Esophagus squamous epithelium (tissue), 5 donors: Measurements from ENCODE around the gene ABHD12B. TPM values are rescaled to one million over a fixed set of nuclear protein-coding genes. Genes with fewer than 3 reads are reported as not detected.
"Not testable (repeated sequence)": the region's sequence is repeated elsewhere in the genome, so short reads cannot be mapped to it uniquely, and the experiment has no call there.

Source experiments
- DNase-seq: peaks from one replicate; lab custom pipeline; 2025; lab: John Stamatoyannopoulos, UW
- H3K27ac ChIP-seq, 4 donors: fragments of 200-600 bp; sonication (generic); one replicate each; pipeline ENCODE4 v1.5.1; 2016 to 2019; ENCODE audit warnings: mild to moderate bottlenecking in 1 of 4
- H3K27me3 ChIP-seq, 4 donors: fragments of 200-600 bp; sonication (generic); 1 replicate in 3 of 4; 2 replicates in 1 of 4; pipeline versions ENCODE4 v1.5.1 to v1.6.0; 2017 to 2021; ENCODE audit warnings: antibody characterized with exemption in 1 of 4
- H3K36me3 ChIP-seq, 3 donors: fragments of 200-600 bp; sonication (generic); one replicate each; pipeline ENCODE4 v1.5.1; 2016 to 2019
- H3K4me1 ChIP-seq, 3 donors: fragments of 200-600 bp; sonication (generic); one replicate each; pipeline ENCODE4 v1.5.1; 2017 to 2019
- H3K4me3 ChIP-seq, 4 donors: fragments of 200-600 bp; sonication (generic); 1 replicate in 3 of 4; 2 replicates in 1 of 4; pipeline ENCODE4 v1.5.1; 2016 to 2019; ENCODE audit warnings: mild to moderate bottlenecking in 2 of 4, moderate library complexity in 1 of 4
- H3K9me3 ChIP-seq, 3 donors: fragments of 200-600 bp; sonication (generic); one replicate each; pipeline ENCODE4 v1.5.1; 2016 to 2019
- CTCF ChIP-seq, 6 experiments: fragments of 450-650 bp in 4 of 6; fragments of 200-600 bp in 2 of 6; sonication (generic) in 2 of 6; IDR thresholded peaks; one replicate each; pipeline ENCODE4 v1.5.1; 2016 to 2019; ENCODE audit warnings: antibody characterized with exemption in 6 of 6, mild to moderate bottlenecking in 4 of 6, moderate library complexity in 4 of 6
- POLR2A ChIP-seq, 4 donors: fragments of 450-650 bp; IDR thresholded peaks; one replicate each; pipeline ENCODE4 v1.6.1; 2017; ENCODE audit warnings: antibody characterized with exemption in 4 of 4, mild to moderate bottlenecking in 4 of 4, moderate library complexity in 3 of 4
- WGBS, 2 donors: methylation state at CpG; one replicate each; pipeline ENCODE4 v1.1.5; 2018; 5-methylcytosine and 5-hydroxymethylcytosine counted together
- intact Hi-C: fragments of 100-400 bp; cut with DNase I; formaldehyde crosslinking; loops from one replicate; pipeline ENCODE4 v1.15.0; 2022
- total RNA-seq, 4 donors: library from RNA; depleted of rRNA; stranded (reverse); fragments of >200 nt; gene quantifications; one replicate each; pipeline ENCODE4 v1.1.0, GENCODE V29; 2016
- donor health status: DM: yes; HTN: yes; CAD: no.

ABHD12B gene
- total RNA-seq, 4 donors from 2014 or later: 0.53 TPM; not detected in 3

- no peaks in the 10 kb centered on the region for H3K9me3 ChIP-seq
- H3K4me3 ChIP-seq: no peak overlapping the region
- H3K36me3 ChIP-seq: peaks cover 0 to 84% (median 10%) of the 10 kb centered on the region in 3 donors
- no peak overlapping the region for H3K27ac ChIP-seq
- no peak for DNase-seq
- intact Hi-C loops: no loop called here
- TF ChIP-seq POLR2A (IDR thresholded peaks at IDR 0.05) (no peak), CTCF (IDR thresholded peaks at IDR 0.05) (no peak)
- no peaks in the 10 kb centered on the region for H3K27me3 ChIP-seq
- H3K4me1 ChIP-seq: no peaks in the 10 kb centered on the region
Observed at GRCh38 chr14:50904719-50905118, 32.9 kb downstream of the ABHD12B start.

GRCh38 chr14:50906326-50907065 is 34.6 kb downstream of the ABHD12B start:
- no peaks in the 10 kb centered on the region for H3K9me3 ChIP-seq
- no peaks in the 10 kb centered on the region for H3K27me3 ChIP-seq
- TF ChIP-seq POLR2A (IDR thresholded peaks at IDR 0.05) (no peak), CTCF (IDR thresholded peaks at IDR 0.05) (no peak)
- H3K27ac ChIP-seq: no peak overlapping the region
- DNase-seq: no peak
- no peak overlapping the region for H3K4me3 ChIP-seq
- 81 to 85% methylated on average over 5 of the region's 5 CpGs for WGBS, 2 donors
- intact Hi-C loops: no loop called here
- H3K36me3 ChIP-seq: peaks cover 0 to 92% (median 12%) of the 10 kb centered on the region in 3 donors
- H3K4me1 ChIP-seq: no peaks in the 10 kb centered on the region

GRCh38 chr14:50910495-50911420 is 38.9 kb downstream of the ABHD12B start:
- 65 to 74% methylated on average over 5 of the region's 5 CpGs for WGBS, 2 donors
- DNase-seq: no peak
- no peaks in the 10 kb centered on the region for H3K9me3 ChIP-seq
- intact Hi-C loops: no loop called here
- no peaks in the 10 kb centered on the region for H3K27me3 ChIP-seq
- H3K4me3 ChIP-seq: no peak overlapping the region
- peaks cover 3 to 100% (median 24%) of the 10 kb centered on the region in 3 donors for H3K36me3 ChIP-seq
- no peak overlapping the region for H3K27ac ChIP-seq
- no peaks in the 10 kb centered on the region for H3K4me1 ChIP-seq
- TF ChIP-seq POLR2A (IDR thresholded peaks at IDR 0.05) (no peak), CTCF (IDR thresholded peaks at IDR 0.05) (no peak)

- 87 to 88% methylated on average over 4 to 6 of the region's 6 CpGs for WGBS, 2 donors
- Histone ChIP-seq H3K36me3 (peaks cover 7 to 100% (median 16%) of the 10 kb centered on the region in 3 donors), H3K27ac (no peak overlapping the region), H3K9me3 (no peaks in the 10 kb centered on the region), H3K27me3 (no peaks in the 10 kb centered on the region), H3K4me3 (no peak overlapping the region), H3K4me1 (no peaks in the 10 kb centered on the region)
- TF ChIP-seq POLR2A (IDR thresholded peaks at IDR 0.05) (no peak), CTCF (IDR thresholded peaks at IDR 0.05) (no peak)
- intact Hi-C loops: no loop called here
- DNase-seq: no peak
Observed at GRCh38 chr14:50917449-50917848, 45.6 kb downstream of the ABHD12B start.

GRCh38 chr14:50919524-50919923 is 47.7 kb downstream of the ABHD12B start:
- H3K27me3 ChIP-seq, H3K4me1 ChIP-seq, H3K4me3 ChIP-seq, H3K9me3 ChIP-seq, H3K27ac ChIP-seq, intact Hi-C loops, DNase-seq: not testable (repeated sequence)
- H3K36me3 ChIP-seq: peaks cover 7 to 100% (median 13%) of the 10 kb centered on the region in 3 donors
- WGBS, 2 donors: 73 to 100% methylated on average over 5 of the region's 5 CpGs
